ENCODE results near the gene PLA2R1.

Gene PLA2R1

GRCh38 chr2:159922563-159922962 lies 139.9 kb downstream of the PLA2R1 start:
- DNase-seq = no peak

GRCh38 chr2:159921752-159922404 lies 140.5 kb downstream of the PLA2R1 start:
- DNase-seq = no peak

- DNase-seq = no peak
Observed at GRCh38 chr2:159916511-159916910, 145.9 kb downstream of the PLA2R1 start.

- no peak for DNase-seq
Observed at GRCh38 chr2:159913900-159914299, 148.5 kb downstream of the PLA2R1 start.

GRCh38 chr2:159912580-159912979 lies 149.8 kb downstream of the PLA2R1 start:
- DNase-seq = no peak

- DNase-seq = no peak
Observed at GRCh38 chr2:159910951-159911350, 151.5 kb downstream of the PLA2R1 start.

GRCh38 chr2:159908623-159909022 lies 153.8 kb downstream of the PLA2R1 start:
- no peak for DNase-seq

- no peak for DNase-seq
Observed at GRCh38 chr2:159907909-159908308, 154.5 kb downstream of the PLA2R1 start.

- DNase-seq = no peak
Observed at GRCh38 chr2:159905926-159906714, 156.3 kb downstream of the PLA2R1 start.

- DNase-seq = no peak
Observed at GRCh38 chr2:159904959-159905305, 157.5 kb downstream of the PLA2R1 start.

GRCh38 chr2:159904127-159904958 lies 158.1 kb downstream of the PLA2R1 start, which contains the start of gene LY75:
LY75 (minus strand) TSS chr2:159904756.
- no peak for DNase-seq

- DNase-seq = no peak
Observed at GRCh38 chr2:159903443-159904126, 158.8 kb downstream of the PLA2R1 start.

- peak; percentile 86 for DNase-seq
Observed at GRCh38 chr2:159902722-159903121, 159.7 kb downstream of the PLA2R1 start.

- DNase-seq = no peak
Observed at GRCh38 chr2:159900343-159900742, 162.1 kb downstream of the PLA2R1 start.

- no peak for DNase-seq
Observed at GRCh38 chr2:159898441-159898840, 164.0 kb downstream of the PLA2R1 start.

- no peak for DNase-seq
Observed at GRCh38 chr2:159897720-159898119, 164.7 kb downstream of the PLA2R1 start.

GRCh38 chr2:159897081-159897480 lies 165.3 kb downstream of the PLA2R1 start:
- no peak for DNase-seq

- DNase-seq = no peak
Observed at GRCh38 chr2:159895258-159896065, 167.0 kb downstream of the PLA2R1 start.

GRCh38 chr2:159894145-159894838 lies 168.1 kb downstream of the PLA2R1 start:
- no peak for DNase-seq

- DNase-seq = no peak
Observed at GRCh38 chr2:159892990-159893810, 169.2 kb downstream of the PLA2R1 start.
